Measurements from ENCODE around the gene ANKRD42. TPM values are rescaled to one million over a fixed set of nuclear protein-coding genes. Genes with fewer than 3 reads are reported as not detected.
A peak's percentile ranks its signal among the peaks of the same experiment; 100 is the strongest.

ANKRD42 gene
- total and polyA plus RNA-seq, 2 donors (not counting 3 experiments of a cell fraction or from before 2014, with no cell fraction given): 3.3 to 6.6 TPM

GRCh38 chr11:83194281-83195142 is 1.0 kb downstream of the ANKRD42 start:
- H3K36me3 ChIP-seq (ENCODE audit: control insufficient read depth in 2 of 2, extremely low read depth in 1 of 2, insufficient read depth in 2 of 2, low read length in 2 of 2): no peaks in the 10 kb centered on the region
- peak overlapping the region; percentile 25 for H2AFZ ChIP-seq (ENCODE audit: low read depth, low read length)
- H3K79me2 ChIP-seq (ENCODE audit: control insufficient read depth, insufficient read depth, low read length): peaks cover 17% of the 10 kb centered on the region
- FAIRE-seq: peak; percentile 40
- dilution Hi-C loops (cut with MboI; ENCODE audit: extremely low pct_ligation_motif_present, low sequenced_read_pairs) (no loop called here), intact Hi-C loops (cut with micrococcal nuclease) (loop anchor here (1.0 to 5.0 kb wide), 5 partner anchors 37 to 628 kb away; partner anchors contain the start of genes PCF11 and RAB30)
- no peaks in the 10 kb centered on the region for H3K27me3 ChIP-seq (ENCODE audit: control insufficient read depth in 2 of 2, insufficient read depth in 2 of 2, low read length in 2 of 2)
- H3K9me1 ChIP-seq (replicated peaks; ENCODE audit: control insufficient read depth, extremely low read depth, insufficient read depth, low read length): no peaks in the 10 kb centered on the region
- peak overlapping the region; percentile 83 for H3K9ac ChIP-seq (replicated peaks; ENCODE audit: extremely low read depth, insufficient read depth, low read length)
- H3K9me3 ChIP-seq (replicated peaks; ENCODE audit: control insufficient read depth, insufficient read depth, low read length): no peaks in the 10 kb centered on the region
- H3K4me3 ChIP-seq (replicated peaks in 1 of 3; ENCODE audit: insufficient read depth in 1 of 3, low read depth in 1 of 3, low read length in 3 of 3): peak overlapping the region; percentile 3 to 87 (median 83)
- no peaks in the 10 kb centered on the region for H4K20me1 ChIP-seq (replicated peaks; ENCODE audit: control insufficient read depth, extremely low read depth, insufficient read depth, low read length)
- H3K27ac ChIP-seq (ENCODE audit: insufficient read depth, low read depth, low read length): peak overlapping the region; percentile 72
- peaks cover 17% of the 10 kb centered on the region for H3K4me1 ChIP-seq (ENCODE audit: control insufficient read depth, extremely low read depth, insufficient read depth, low read length)
- peak; percentile 65 for DNase-seq (ENCODE audit: low read depth, low spot score)
- TF ChIP-seq EZH2 (IDR thresholded peaks at IDR 0.05; ENCODE audit: borderline replicate concordance, low read depth, low read length, severe bottlenecking) (no peak), POLR2AphosphoS5 (IDR thresholded peaks at IDR 0.05; ENCODE audit: insufficient read depth, low read depth, low read length) (peak; percentile 43)
- POLR2A ChIA-PET: interaction anchor here (1.6 kb wide), 1 partner anchor 37 kb away, joined by 6 read pairs; the partner anchor contains the start of gene PCF11
- no TSS peak for BruUV-seq (replicated peaks)
- H3K4me2 ChIP-seq (ENCODE audit: insufficient read depth, low read length): peak overlapping the region; percentile 63
- CTCF ChIA-PET: interaction anchor here (1.0 to 1.8 kb wide), 4 partner anchors 13 to 56 kb away, joined by 3 to 9 read pairs (median 4); partner anchors contain the start of gene PCF11

GRCh38 chr11:83195143-83195466 is 1.6 kb downstream of the ANKRD42 start:
- CTCF ChIA-PET: no interaction called here
- no peaks in the 10 kb centered on the region for H3K9me1 ChIP-seq (replicated peaks; ENCODE audit: control insufficient read depth, extremely low read depth, insufficient read depth, low read length)
- peak overlapping the region; percentile 63 for H3K4me2 ChIP-seq (ENCODE audit: insufficient read depth, low read length)
- no peaks in the 10 kb centered on the region for H3K9me3 ChIP-seq (replicated peaks; ENCODE audit: control insufficient read depth, insufficient read depth, low read length)
- peak overlapping the region; percentile 25 for H2AFZ ChIP-seq (ENCODE audit: low read depth, low read length)
- no peak overlapping the region for H3K27ac ChIP-seq (ENCODE audit: insufficient read depth, low read depth, low read length)
- peak overlapping the region in 2 of 3 experiments; percentile 83 to 87 for H3K4me3 ChIP-seq (replicated peaks in 1 of 3; ENCODE audit: insufficient read depth in 1 of 3, low read depth in 1 of 3, low read length in 3 of 3)
- H3K36me3 ChIP-seq (ENCODE audit: control insufficient read depth in 2 of 2, extremely low read depth in 1 of 2, insufficient read depth in 2 of 2, low read length in 2 of 2): no peaks in the 10 kb centered on the region
- peak overlapping the region; percentile 83 for H3K9ac ChIP-seq (replicated peaks; ENCODE audit: extremely low read depth, insufficient read depth, low read length)
- POLR2A ChIA-PET: no interaction called here
- H3K27me3 ChIP-seq (ENCODE audit: control insufficient read depth in 2 of 2, insufficient read depth in 2 of 2, low read length in 2 of 2): no peaks in the 10 kb centered on the region
- DNase-seq (ENCODE audit: low read depth, low spot score) (no peak), FAIRE-seq (no peak)
- no peaks in the 10 kb centered on the region for H4K20me1 ChIP-seq (replicated peaks; ENCODE audit: control insufficient read depth, extremely low read depth, insufficient read depth, low read length)
- H3K79me2 ChIP-seq (ENCODE audit: control insufficient read depth, insufficient read depth, low read length): peaks cover 17% of the 10 kb centered on the region
- peaks cover 17% of the 10 kb centered on the region for H3K4me1 ChIP-seq (ENCODE audit: control insufficient read depth, extremely low read depth, insufficient read depth, low read length)
- intact Hi-C loops (cut with micrococcal nuclease): loop anchor here (2.0 kb wide), 1 partner anchor 90 kb away; no protein-coding TSS in a partner anchor
- TF ChIP-seq EZH2 (IDR thresholded peaks at IDR 0.05; ENCODE audit: borderline replicate concordance, low read depth, low read length, severe bottlenecking): no peak
- no peak for TF ChIP-seq MYC (IDR thresholded peaks at IDR 0.05; ENCODE audit: low read depth, low read length)
- no peak for TF ChIP-seq FOS (IDR thresholded peaks at IDR 0.05; ENCODE audit: borderline replicate concordance, insufficient read depth, low read length)
- TF ChIP-seq GATA2 (IDR thresholded peaks at IDR 0.05; ENCODE audit: insufficient read depth, insufficient read length, low read depth, low read length): no peak
- TF ChIP-seq POLR2A (IDR thresholded peaks at IDR 0.05; ENCODE audit: low read depth, low read length): no peak
- TF ChIP-seq, protein P1, sequence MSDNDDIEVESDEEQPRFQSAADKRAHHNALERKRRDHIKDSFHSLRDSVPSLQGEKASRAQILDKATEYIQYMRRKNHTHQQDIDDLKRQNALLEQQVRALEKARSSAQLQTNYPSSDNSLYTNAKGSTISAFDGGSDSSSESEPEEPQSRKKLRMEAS (IDR thresholded peaks at IDR 0.05; ENCODE audit: insufficient read depth, insufficient read length): no peak
- no peak for TF ChIP-seq POLR2AphosphoS5 (IDR thresholded peaks at IDR 0.05; ENCODE audit: insufficient read depth, low read depth, low read length)
- TF ChIP-seq JUN (IDR thresholded peaks at IDR 0.05; ENCODE audit: borderline replicate concordance, insufficient read depth, insufficient read length, low read depth): no peak
- TF ChIP-seq, protein P2, sequence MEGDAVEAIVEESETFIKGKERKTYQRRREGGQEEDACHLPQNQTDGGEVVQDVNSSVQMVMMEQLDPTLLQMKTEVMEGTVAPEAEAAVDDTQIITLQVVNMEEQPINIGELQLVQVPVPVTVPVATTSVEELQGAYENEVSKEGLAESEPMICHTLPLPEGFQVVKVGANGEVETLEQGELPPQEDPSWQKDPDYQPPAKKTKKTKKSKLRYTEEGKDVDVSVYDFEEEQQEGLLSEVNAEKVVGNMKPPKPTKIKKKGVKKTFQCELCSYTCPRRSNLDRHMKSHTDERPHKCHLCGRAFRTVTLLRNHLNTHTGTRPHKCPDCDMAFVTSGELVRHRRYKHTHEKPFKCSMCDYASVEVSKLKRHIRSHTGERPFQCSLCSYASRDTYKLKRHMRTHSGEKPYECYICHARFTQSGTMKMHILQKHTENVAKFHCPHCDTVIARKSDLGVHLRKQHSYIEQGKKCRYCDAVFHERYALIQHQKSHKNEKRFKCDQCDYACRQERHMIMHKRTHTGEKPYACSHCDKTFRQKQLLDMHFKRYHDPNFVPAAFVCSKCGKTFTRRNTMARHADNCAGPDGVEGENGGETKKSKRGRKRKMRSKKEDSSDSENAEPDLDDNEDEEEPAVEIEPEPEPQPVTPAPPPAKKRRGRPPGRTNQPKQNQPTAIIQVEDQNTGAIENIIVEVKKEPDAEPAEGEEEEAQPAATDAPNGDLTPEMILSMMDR (IDR thresholded peaks at IDR 0.05; ENCODE audit: extremely low read depth in 1 of 2, insufficient read depth in 1 of 2, low read depth in 1 of 2, low read length in 2 of 2): no peak
- BruUV-seq (replicated peaks): no TSS peak
- dilution Hi-C loops (cut with MboI; ENCODE audit: extremely low pct_ligation_motif_present, low sequenced_read_pairs): no loop called here
